Endothelial cell of umbilical vein (primary cell): ENCODE measurements around the gene AGR2. TPM values are rescaled to one million over a fixed set of nuclear protein-coding genes. Genes with fewer than 3 reads are reported as not detected.

ENCODE experiments used
- BruUV-seq: library from RNA; stranded (reverse); fragments of 400-500 nt; replicated peaks from 2 replicates; lab custom pipeline; 2021; lab: Mats Ljungman, UMichigan
- CTCF ChIA-PET: fragments of 300-600, 350-600 bp; sonication (Branson Sonifier 250); formaldehyde crosslinking; loops from one replicate; lab custom pipeline; 2021; ENCODE audit warnings: antibody characterized with exemption, inconsistent platforms; lab: Charles Lee
- POLR2A ChIA-PET: fragments of 300-600, 350-600 bp; sonication (Branson Sonifier 250); formaldehyde crosslinking; loops from one replicate; lab custom pipeline; 2021; ENCODE audit warnings: antibody characterized with exemption, inconsistent platforms; lab: Charles Lee
- DNase-seq: peaks from one replicate; pipeline ENCODE4 v3.0.0-alpha.2; 2011; ENCODE audit warnings: low read depth, low spot score
- FAIRE-seq: peaks from 2 replicates; lab custom pipeline; 2011; peaks lifted over from hg19 to GRCh38; lab: Jason Lieb, UNC
- H2AFZ ChIP-seq: 2 replicates; pipeline ENCODE4 v1.6.0; 2012; ENCODE audit warnings: low read depth, low read length, control low read depth, inconsistent platforms
- H3K27ac ChIP-seq: 2 replicates; pipeline ENCODE4 v1.5.1; 2011; ENCODE audit warnings: low read depth, mild to moderate bottlenecking, control low read depth, low read length, moderate library complexity; ENCODE audit not compliant: insufficient read depth
- H3K27me3 ChIP-seq, 2 experiments: 2 replicates each; pipeline versions ENCODE4 v1.6.0 to v1.6.1; 2011; ENCODE audit warnings: low read length in 2 of 2, mixed read lengths in 1 of 2; ENCODE audit not compliant: control insufficient read depth in 2 of 2, insufficient read depth in 2 of 2
- H3K36me3 ChIP-seq, 2 experiments: 2 replicates in 1 of 2; 3 replicates in 1 of 2; pipeline ENCODE4 v1.5.1; 2011; ENCODE audit warnings: low read length in 2 of 2, mild to moderate bottlenecking in 1 of 2, moderate library complexity in 1 of 2; ENCODE audit not compliant: control insufficient read depth in 2 of 2, insufficient read depth in 2 of 2; ENCODE audit errors: extremely low read depth in 1 of 2
- H3K4me1 ChIP-seq: 3 replicates; pipeline ENCODE4 v1.5.1; 2011; ENCODE audit warnings: mild to moderate bottlenecking, low read length; ENCODE audit not compliant: control insufficient read depth, insufficient read depth; ENCODE audit errors: extremely low read depth
- H3K4me2 ChIP-seq: 2 replicates; pipeline ENCODE4 v1.6.1; 2011; ENCODE audit warnings: low read length, control low read depth, mixed read lengths; ENCODE audit not compliant: insufficient read depth
- H3K4me3 ChIP-seq, 3 experiments: fragments of 200-600 bp in 1 of 3; sonication (generic), shearing (Covaris generic) in 1 of 3; replicated peaks in 1 of 3; 2 replicates each; pipeline ENCODE4 v1.5.1; 2011 to 2016; ENCODE audit warnings: control low read depth in 3 of 3, low read length in 3 of 3, mild to moderate bottlenecking in 2 of 3, inconsistent platforms in 1 of 3, low read depth in 1 of 3, moderate library complexity in 1 of 3; ENCODE audit not compliant: insufficient read depth in 1 of 3
- H3K79me2 ChIP-seq: 2 replicates; pipeline ENCODE4 v1.6.0; 2012; ENCODE audit warnings: low read length, inconsistent platforms; ENCODE audit not compliant: control insufficient read depth, insufficient read depth
- H3K9ac ChIP-seq: replicated peaks from 2 replicates; pipeline ENCODE3; 2011; ENCODE audit warnings: low read length, control low read depth; ENCODE audit not compliant: insufficient read depth; ENCODE audit errors: extremely low read depth
- H3K9me1 ChIP-seq: replicated peaks from 3 replicates; pipeline ENCODE4 v1.6.0; 2011; ENCODE audit warnings: mild to moderate bottlenecking, low read length; ENCODE audit not compliant: control insufficient read depth, insufficient read depth; ENCODE audit errors: extremely low read depth
- H3K9me3 ChIP-seq: replicated peaks from 2 replicates; pipeline ENCODE4 v1.5.1; 2012; ENCODE audit warnings: low read length, inconsistent platforms; ENCODE audit not compliant: control insufficient read depth, insufficient read depth
- H4K20me1 ChIP-seq: replicated peaks from 2 replicates; pipeline ENCODE3; 2011; ENCODE audit warnings: mild to moderate bottlenecking, low read length; ENCODE audit not compliant: control insufficient read depth, insufficient read depth; ENCODE audit errors: extremely low read depth
- CTCF ChIP-seq, 2 donors: IDR thresholded peaks; 1 replicate in 1 of 2; 2 replicates in 1 of 2; pipeline ENCODE4 v1.5.1; 2011; ENCODE audit warnings: low read length in 2 of 2, mild to moderate bottlenecking in 2 of 2, moderate library complexity in 2 of 2, control low read depth in 1 of 2, inconsistent platforms in 1 of 2, low read depth in 1 of 2; ENCODE audit not compliant: insufficient read depth in 1 of 2; ENCODE audit errors: extremely low read depth in 1 of 2
- EZH2 ChIP-seq: IDR thresholded peaks from 2 replicates; pipeline ENCODE4 v1.6.1; 2012; ENCODE audit warnings: borderline replicate concordance, low read depth, mild to moderate bottlenecking, moderate library complexity, low read length, inconsistent platforms; ENCODE audit not compliant: severe bottlenecking
- FOS ChIP-seq: IDR thresholded peaks from 2 replicates; pipeline ENCODE4 v1.6.1; 2011; ENCODE audit warnings: mild to moderate bottlenecking, low read length, moderate library complexity, borderline replicate concordance; ENCODE audit not compliant: insufficient read depth
- GATA2 ChIP-seq: IDR thresholded peaks from 2 replicates; pipeline ENCODE4 v1.7.0; 2011; ENCODE audit warnings: low read depth, mild to moderate bottlenecking, moderate library complexity, mixed read lengths, low read length; ENCODE audit not compliant: insufficient read length, insufficient read depth
- JUN ChIP-seq: IDR thresholded peaks from 2 replicates; pipeline ENCODE4 v1.6.1; 2011; ENCODE audit warnings: borderline replicate concordance, low read depth; ENCODE audit not compliant: insufficient read length, insufficient read depth
- MAX ChIP-seq: IDR thresholded peaks from 2 replicates; pipeline ENCODE4 v1.6.1; 2011; ENCODE audit not compliant: insufficient read depth, insufficient read length
- MYC ChIP-seq: IDR thresholded peaks from one replicate; pipeline ENCODE4 v1.6.1; 2011; ENCODE audit warnings: mild to moderate bottlenecking, low read depth, low read length
- POLR2A ChIP-seq: IDR thresholded peaks from 2 replicates; pipeline ENCODE4 v1.6.1; 2012; ENCODE audit warnings: low read depth, mild to moderate bottlenecking, control low read depth, low read length
- POLR2AphosphoS5 ChIP-seq: IDR thresholded peaks from 2 replicates; pipeline ENCODE4 v1.6.1; 2012; ENCODE audit warnings: low read depth, mild to moderate bottlenecking, control low read depth, low read length, moderate library complexity; ENCODE audit not compliant: insufficient read depth
- dilution Hi-C: fragments of 300-500 bp; cut with MboI; formaldehyde crosslinking; loops from one replicate; pipeline ENCODE4 v1.15.0; 2019; ENCODE audit warnings: low sequenced_read_pairs; ENCODE audit not compliant: extremely low pct_ligation_motif_present
- intact Hi-C: fragments of 100-400 bp; cut with micrococcal nuclease; formaldehyde crosslinking; loops from one replicate; pipeline ENCODE4 v1.10.0; 2022
- polyA plus RNA-seq, 4 experiments: library from polyadenylated mRNA; depleted of rRNA in 3 of 4; stranded (reverse) in 3 of 4; unstranded in 1 of 4; fragments of >200 nt; gene quantifications; 2 replicates each; pipeline versions ENCODE4 v1.2.1 to v1.2.3, GENCODE V29; 2011 to 2012; ENCODE audit warnings: missing spikeins in 1 of 4
- total RNA-seq: library from RNA; stranded (reverse); gene quantifications from 2 replicates; pipeline ENCODE4 v1.2.3, GENCODE V29; 2021

The AGR2 gene
- total and polyA plus RNA-seq, 2 donors (not counting 3 experiments of a cell fraction or from before 2014, with no cell fraction given) = not detected

- no peak overlapping the region for H3K9ac ChIP-seq
- no peaks in the 10 kb centered on the region for H3K9me1 ChIP-seq
- DNase-seq (no peak), FAIRE-seq (no peak)
- H2AFZ ChIP-seq = no peak overlapping the region
- intact Hi-C loops (loop anchor here (5.0 kb wide), 2 partner anchors 106 to 494 kb away; partner anchors contain the start of gene AHR), dilution Hi-C loops (no loop called here)
- POLR2A ChIA-PET = no interaction called here
- H3K4me2 ChIP-seq = no peak overlapping the region
- H3K4me3 ChIP-seq = no peak overlapping the region
- H3K79me2 ChIP-seq = no peaks in the 10 kb centered on the region
- no TSS peak for BruUV-seq
- H3K4me1 ChIP-seq = no peaks in the 10 kb centered on the region
- no peak overlapping the region for H3K27ac ChIP-seq
- H4K20me1 ChIP-seq = no peaks in the 10 kb centered on the region
- CTCF ChIA-PET = interaction anchor here (0.8 to 9.1 kb wide), 5 partner anchors 70 to 117 kb away, joined by 3 to 149 read pairs (median 4); no protein-coding TSS in a partner anchor
- peaks cover 2 to 3% of the 10 kb centered on the region in 2 experiments for H3K27me3 ChIP-seq
- H3K9me3 ChIP-seq = no peaks in the 10 kb centered on the region
- no peaks in the 10 kb centered on the region for H3K36me3 ChIP-seq
- no peak for TF ChIP-seq FOS
- no peak for TF ChIP-seq MAX
- TF ChIP-seq CTCF (IDR thresholded peaks at IDR 0.05; ENCODE audit: extremely low read depth in 1 of 2, insufficient read depth in 1 of 2, low read depth in 1 of 2, low read length in 2 of 2) = no peak
- no peak for TF ChIP-seq MYC
- TF ChIP-seq JUN = no peak
- no peak for TF ChIP-seq POLR2A
- TF ChIP-seq POLR2AphosphoS5 = no peak
- no peak for TF ChIP-seq GATA2
- no peak for TF ChIP-seq EZH2
Observed at GRCh38 chr7:16803125-16803524, 1.7 kb downstream of the AGR2 start.
